ENCODE data around the gene OR5D18. TPM values are rescaled to one million over a fixed set of nuclear protein-coding genes. Genes with fewer than 3 reads are reported as not detected.

OR5D18 gene
- total RNA-seq, result not detected in 2 replicates

DNA sequence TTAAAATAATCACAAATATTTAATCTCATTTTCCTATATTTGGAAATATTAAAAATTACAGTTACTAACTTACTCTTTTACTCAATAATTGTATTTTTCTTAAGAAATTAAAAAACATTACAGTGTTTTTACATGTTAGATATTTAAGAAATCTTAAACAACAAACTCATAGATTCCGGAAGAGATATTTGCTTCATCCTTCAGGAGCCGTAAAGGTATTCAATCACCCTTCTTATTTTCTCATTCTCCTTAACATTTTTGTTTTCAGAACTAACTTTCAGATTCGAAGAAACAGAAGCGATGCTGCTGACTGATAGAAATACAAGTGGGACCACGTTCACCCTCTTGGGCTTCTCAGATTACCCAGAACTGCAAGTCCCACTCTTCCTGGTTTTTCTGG, at the start of gene OR5D18:
Gene OR5D18 (plus strand): TSS at position 301 of the 400 bp plus-strand sequence. CDS start 0 bp downstream, at position 301.

DNA sequence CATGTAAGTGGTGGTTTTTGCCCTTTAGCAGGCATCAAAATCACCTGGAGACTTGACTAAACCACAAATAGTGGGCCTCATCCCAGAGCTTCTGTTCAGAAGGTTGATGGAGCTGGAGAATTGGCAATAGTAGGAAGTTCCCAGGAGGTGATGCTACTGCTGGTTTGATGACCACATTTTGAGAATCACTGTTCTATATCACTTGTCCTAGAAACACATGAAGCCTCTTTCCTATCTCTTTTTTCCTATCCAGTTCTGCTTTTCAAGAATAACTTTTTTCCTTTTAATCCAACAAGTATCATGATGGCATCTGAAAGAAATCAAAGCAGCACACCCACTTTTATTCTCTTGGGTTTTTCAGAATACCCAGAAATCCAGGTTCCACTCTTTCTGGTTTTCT, 46.3 kb upstream of the OR5D18 start, which contains the start of gene OR5D13:
Gene OR5D13 (plus strand): TSS at position 301 of the 400 bp plus-strand sequence. CDS start 0 bp downstream, at position 301.

DNA sequence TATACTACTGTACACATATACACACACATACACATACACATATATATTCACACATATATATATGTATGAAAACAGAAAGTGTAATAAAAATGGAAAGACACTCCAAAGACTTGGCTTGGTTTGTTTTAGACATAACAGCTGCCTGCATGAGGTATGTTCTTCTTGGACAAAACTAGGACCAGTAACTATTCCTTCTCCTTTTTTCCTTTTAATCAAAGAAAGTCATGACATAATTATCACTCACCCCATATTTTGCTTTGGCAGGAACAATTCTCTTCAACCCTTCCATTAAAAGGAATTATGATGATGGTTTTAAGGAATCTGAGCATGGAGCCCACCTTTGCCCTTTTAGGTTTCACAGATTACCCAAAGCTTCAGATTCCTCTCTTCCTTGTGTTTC, 24.2 kb upstream of the OR5D18 start, which contains the start of gene OR5D14:
Gene OR5D14 (plus strand): TSS at position 301 of the 400 bp plus-strand sequence. CDS start 0 bp downstream, at position 301.

GRCh38 chr11:55811067-55811466, 8.4 kb upstream of the OR5D18 start, which contains the start of gene OR5L1:
TSS of gene OR5L1 (plus strand) at chr11:55811367. CDS start at chr11:55811467, 100 bp downstream.

DNA sequence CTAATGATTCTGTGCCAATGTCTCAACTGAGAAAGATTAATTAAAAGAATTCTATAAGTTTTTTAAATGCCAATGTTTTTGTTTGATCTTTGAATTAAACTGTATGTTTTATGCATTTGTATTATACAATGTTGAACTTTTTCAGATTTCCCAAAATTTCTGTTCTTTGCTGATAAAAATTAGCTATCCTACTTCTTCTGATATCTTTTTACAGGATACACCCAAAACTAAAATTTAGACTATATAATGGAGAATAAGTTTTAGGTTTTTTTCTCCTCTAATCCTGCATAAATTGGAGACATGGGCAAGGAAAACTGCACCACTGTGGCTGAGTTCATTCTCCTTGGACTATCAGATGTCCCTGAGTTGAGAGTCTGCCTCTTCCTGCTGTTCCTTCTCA, 7.5 kb downstream of the OR5D18 start, which contains the start of gene OR5L2:
Gene OR5L2 (plus strand): TSS at position 301 of the 400 bp plus-strand sequence. CDS start 0 bp downstream, at position 301.

DNA sequence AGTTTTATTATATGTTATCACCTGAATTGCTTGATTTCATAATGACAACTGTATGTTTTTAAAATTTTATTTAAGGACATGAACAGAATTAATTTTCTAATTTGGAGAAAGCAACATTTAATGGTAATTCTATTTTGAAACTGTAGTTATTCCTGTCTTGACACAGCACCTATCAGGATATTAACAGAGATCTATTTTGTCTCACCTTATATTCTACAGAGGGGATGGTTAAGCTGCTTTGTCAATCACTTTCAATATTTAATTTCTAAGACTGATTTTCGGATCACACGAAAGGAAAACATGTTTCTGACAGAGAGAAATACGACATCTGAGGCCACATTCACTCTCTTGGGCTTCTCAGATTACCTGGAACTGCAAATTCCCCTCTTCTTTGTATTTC, 19.0 kb downstream of the OR5D18 start, which contains the start of gene OR5D16:
Gene OR5D16 (plus strand): TSS at position 301 of the 400 bp plus-strand sequence. CDS start 0 bp downstream, at position 301.

Other genes with a start within 250 kb of the OR5D18 start
- gene OR4C16, start 247.5 kb upstream of the OR5D18 start, total RNA-seq, result not detected in 2 replicates
- not detected in 2 replicates for gene OR4C11, start 212.0 kb upstream of the OR5D18 start, total RNA-seq
- gene OR4P4, start 184.5 kb upstream of the OR5D18 start, total RNA-seq, result not detected in 2 replicates
- not detected in 2 replicates for gene OR4S2, start 171.3 kb upstream of the OR5D18 start, total RNA-seq
- not detected in 2 replicates for gene OR4C6, start 157.4 kb upstream of the OR5D18 start, total RNA-seq
- not detected in 2 replicates for gene OR5D13, start 46.2 kb upstream of the OR5D18 start, total RNA-seq
- not detected in 2 replicates for gene OR5D14, start 24.1 kb upstream of the OR5D18 start, total RNA-seq
- not detected in 2 replicates for gene OR5L1, start 8.3 kb upstream of the OR5D18 start, total RNA-seq
- gene OR5L2, start 7.6 kb downstream of the OR5D18 start, total RNA-seq, result not detected in 2 replicates
- gene OR5D16, start 19.1 kb downstream of the OR5D18 start, total RNA-seq, result not detected in 2 replicates
- not detected in 2 replicates for gene TRIM51, start 63.7 kb downstream of the OR5D18 start, total RNA-seq
- not detected in 2 replicates for gene OR5W2, start 95.0 kb downstream of the OR5D18 start, total RNA-seq
- gene OR5I1, start 116.8 kb downstream of the OR5D18 start, total RNA-seq, result not detected in 2 replicates
- gene OR10AG1, start 150.3 kb downstream of the OR5D18 start, total RNA-seq, result not detected in 2 replicates
- gene OR5F1, start 175.0 kb downstream of the OR5D18 start, total RNA-seq, result not detected in 2 replicates
- not detected in 2 replicates for gene OR5AS1, start 208.0 kb downstream of the OR5D18 start, total RNA-seq